ENCODE measurements around the gene DCBLD1. TPM values are rescaled to one million over a fixed set of nuclear protein-coding genes. Genes with fewer than 3 reads are reported as not detected.

The DCBLD1 gene
- total RNA-seq, 1 experiment from 2014 or later: 19.5 TPM

DNA sequence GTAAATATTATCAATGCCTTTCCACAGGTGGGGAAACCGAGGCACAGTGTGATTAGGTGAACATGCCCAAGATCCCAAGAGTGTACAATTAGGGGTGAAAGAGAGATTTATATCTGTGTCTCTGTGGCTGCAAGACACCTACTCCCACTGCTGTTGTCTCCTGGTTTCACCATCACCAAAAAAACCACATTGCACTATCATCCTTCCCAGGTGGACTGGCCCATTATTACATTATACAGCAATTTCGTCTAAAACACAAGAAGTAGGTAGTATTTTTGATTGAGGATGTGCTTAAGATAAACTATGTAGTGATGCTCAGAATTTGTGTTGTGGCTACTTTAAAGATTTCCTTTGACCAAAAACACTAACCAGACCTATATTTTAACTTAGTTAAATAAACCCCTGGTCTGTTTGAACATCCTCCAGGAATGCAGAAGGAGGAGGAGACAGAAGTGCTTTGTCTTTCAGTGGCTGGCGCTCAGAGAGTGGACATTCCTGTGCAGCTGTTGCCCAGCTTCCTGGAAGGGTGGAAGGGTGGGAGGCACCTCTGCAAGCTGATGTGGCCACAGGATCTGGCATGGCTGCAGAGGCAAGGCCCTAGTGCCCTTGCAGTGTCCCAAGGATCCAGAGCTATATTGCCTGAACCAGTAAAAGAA is 23.8 kb downstream of the DCBLD1 start:
- H3K36me3 ChIP-seq (ENCODE audit: control insufficient read depth in 1 of 2, insufficient read depth in 2 of 2, low read length in 2 of 2): peaks cover 3 to 14% of the 10 kb centered on the region in 2 experiments; a peak in 2 of 4 replicates
- CTCF ChIA-PET: no interaction called here
- intact Hi-C loops (cut with micrococcal nuclease): no loop called here
- H3K4me3 ChIP-seq (replicated peaks in 1 of 2; ENCODE audit: low read depth in 1 of 2, low read length in 2 of 2): no peak overlapping the region
- no peak overlapping the region for H3K9ac ChIP-seq (ENCODE audit: low read length)
- no TSS peak for BruUV-seq (replicated peaks)
- H3K27ac ChIP-seq (ENCODE audit: low read depth, low read length): no peak overlapping the region
- no peaks in the 10 kb centered on the region; a peak in 1 of 4 replicates for H3K4me1 ChIP-seq (ENCODE audit: control insufficient read depth in 1 of 2, insufficient read depth in 2 of 2, low read length in 2 of 2)
- POLR2A ChIA-PET: no interaction called here
- no peaks in the 10 kb centered on the region for H3K9me2 ChIP-seq (ENCODE audit: insufficient read depth)
- H4K20me1 ChIP-seq (ENCODE audit: insufficient read depth): no peaks in the 10 kb centered on the region
- DNase-seq (ENCODE audit: low read depth, low spot score) (no peak), ATAC-seq (no peak)
- no peak overlapping the region for H2AFZ ChIP-seq (ENCODE audit: low read depth, low read length, poor library complexity, severe bottlenecking)
- H3K79me2 ChIP-seq (ENCODE audit: insufficient read depth, low read length): peaks cover 15% of the 10 kb centered on the region
- no peaks in the 10 kb centered on the region for H3K9me3 ChIP-seq (ENCODE audit: control insufficient read depth in 1 of 2, insufficient read depth in 1 of 2, low read depth in 1 of 2, low read length in 2 of 2)
- H3K4me2 ChIP-seq (ENCODE audit: low read length): no peak overlapping the region
- RAD21 ChIA-PET (ENCODE audit: low non-redundant PET in 1 of 2, low total read pairs in 2 of 2, uncharacterized antibody in 2 of 2, unreplicated experiment in 2 of 2): no interaction called here
- TF ChIP-seq SP1 (IDR thresholded peaks at IDR 0.05; ENCODE audit: low read depth) (no peak), ZFX (IDR thresholded peaks at IDR 0.05) (no peak), MAX (IDR thresholded peaks at IDR 0.05) (no peak), JUND (IDR thresholded peaks at IDR 0.05) (no peak), SRF (IDR thresholded peaks at IDR 0.05; ENCODE audit: low read depth) (no peak), CEBPB (IDR thresholded peaks at IDR 0.05; ENCODE audit: low read depth) (no peak), EZH2phosphoT487 (IDR thresholded peaks at IDR 0.05; ENCODE audit: borderline replicate concordance) (no peak), POLR2AphosphoS5 (IDR thresholded peaks at IDR 0.05; ENCODE audit: low read depth, low read length) (no peak), ELF1 (IDR thresholded peaks at IDR 0.05; ENCODE audit: borderline replicate concordance, low read depth) (no peak)
- TF ChIP-seq, protein P1, sequence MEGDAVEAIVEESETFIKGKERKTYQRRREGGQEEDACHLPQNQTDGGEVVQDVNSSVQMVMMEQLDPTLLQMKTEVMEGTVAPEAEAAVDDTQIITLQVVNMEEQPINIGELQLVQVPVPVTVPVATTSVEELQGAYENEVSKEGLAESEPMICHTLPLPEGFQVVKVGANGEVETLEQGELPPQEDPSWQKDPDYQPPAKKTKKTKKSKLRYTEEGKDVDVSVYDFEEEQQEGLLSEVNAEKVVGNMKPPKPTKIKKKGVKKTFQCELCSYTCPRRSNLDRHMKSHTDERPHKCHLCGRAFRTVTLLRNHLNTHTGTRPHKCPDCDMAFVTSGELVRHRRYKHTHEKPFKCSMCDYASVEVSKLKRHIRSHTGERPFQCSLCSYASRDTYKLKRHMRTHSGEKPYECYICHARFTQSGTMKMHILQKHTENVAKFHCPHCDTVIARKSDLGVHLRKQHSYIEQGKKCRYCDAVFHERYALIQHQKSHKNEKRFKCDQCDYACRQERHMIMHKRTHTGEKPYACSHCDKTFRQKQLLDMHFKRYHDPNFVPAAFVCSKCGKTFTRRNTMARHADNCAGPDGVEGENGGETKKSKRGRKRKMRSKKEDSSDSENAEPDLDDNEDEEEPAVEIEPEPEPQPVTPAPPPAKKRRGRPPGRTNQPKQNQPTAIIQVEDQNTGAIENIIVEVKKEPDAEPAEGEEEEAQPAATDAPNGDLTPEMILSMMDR (IDR thresholded peaks at IDR 0.05 in 2 of 3, conservative IDR thresholded peaks at IDR 0.05 in 1 of 3; ENCODE audit: borderline replicate concordance in 1 of 3, insufficient read depth in 1 of 3, low read depth in 2 of 3, low read length in 2 of 3): no peak
- H3K27me3 ChIP-seq (ENCODE audit: insufficient read depth, low read length): no peaks in the 10 kb centered on the region
